ENCODE data around the gene HMGB1. TPM values are rescaled to one million over a fixed set of nuclear protein-coding genes. Genes with fewer than 3 reads are reported as not detected.

Gene HMGB1
- total RNA-seq, 5 donors from 2014 or later (not counting 1 experiment from before 2014, with no cell fraction given), result 290 to 406 (median 300) TPM

GRCh38 chr13:30466841-30467252, 1.1 kb upstream of the HMGB1 start:
- H3K4me1 ChIP-seq (ENCODE audit: control insufficient read depth in 1 of 2, extremely low read depth in 1 of 2, insufficient read depth in 2 of 2, low read length in 2 of 2), result peaks cover 14 to 16% of the 10 kb centered on the region in 2 experiments
- no peaks in the 10 kb centered on the region for H3K9me3 ChIP-seq
- Mint-ChIP-seq H3K36me3 (peaks cover 13% of the 10 kb centered on the region), H3K9me3 (no peaks in the 10 kb centered on the region), H3K27ac (no peak overlapping the region), H3K4me1 (peaks cover 21 to 35% (median 23%) of the 10 kb centered on the region in 3 donors), H3K27me3 (peaks cover 0 to 2% of the 10 kb centered on the region in 2 donors), H3K4me3 (peak overlapping the region in 1 of 3 donors; percentile 6)
- no peak overlapping the region for H3K27ac ChIP-seq (ENCODE audit: low read length)
- H3K36me3 ChIP-seq (ENCODE audit: control insufficient read depth in 2 of 2, extremely low read depth in 1 of 2, insufficient read depth in 1 of 2, low read length in 1 of 2), result peaks cover 0 to 14% of the 10 kb centered on the region in 2 donors
- no peak overlapping the region for H3K4me3 ChIP-seq (ENCODE audit: control insufficient read depth in 1 of 2, extremely low read depth in 1 of 2, low read length in 1 of 2)
- 70% methylated on average over 1 of the region's 4 CpGs for WGBS (ENCODE audit: insufficient coverage)
- H3K27me3 ChIP-seq (replicated peaks in 1 of 2; ENCODE audit: control insufficient read depth in 2 of 2, extremely low read depth in 1 of 2, insufficient read depth in 2 of 2, low read length in 1 of 2), result no peaks in the 10 kb centered on the region
- DNase-seq (no peak), ATAC-seq (replicated peaks in 1 of 4) (no peak)
- ChIA-PET CTCF (interaction anchor here (0.6 to 1.1 kb wide), 3 partner anchors 63 to 334 kb away, joined by 3 to 7 read pairs (median 3); no protein-coding TSS in a partner anchor), POLR2A (interaction anchor here in 1 of 2 donors (0.7 kb wide), 1 partner anchor 95 kb away, joined by 3 read pairs; no protein-coding TSS in a partner anchor)

GRCh38 chr13:30466358-30466714, 600 bp upstream of the HMGB1 start:
- peaks cover 14 to 21% of the 10 kb centered on the region in 2 experiments for H3K4me1 ChIP-seq (ENCODE audit: control insufficient read depth in 1 of 2, extremely low read depth in 1 of 2, insufficient read depth in 2 of 2, low read length in 2 of 2)
- Mint-ChIP-seq H3K4me1 (peaks cover 24 to 39% (median 27%) of the 10 kb centered on the region in 3 donors), H3K27ac (no peak overlapping the region), H3K27me3 (peaks cover 0 to 2% of the 10 kb centered on the region in 2 donors), H3K4me3 (peak overlapping the region in 2 of 3 donors; percentile 89 to 95), H3K9me3 (no peaks in the 10 kb centered on the region), H3K36me3 (peaks cover 16% of the 10 kb centered on the region)
- WGBS (ENCODE audit: insufficient coverage), result 12% methylated on average over 10 of the region's 11 CpGs
- no peak for ATAC-seq (replicated peaks in 1 of 4)
- peak in 1 of 35 experiments; percentile 3 for DNase-seq
- H3K4me3 ChIP-seq (ENCODE audit: control insufficient read depth in 1 of 2, extremely low read depth in 1 of 2, low read length in 1 of 2), result no peak overlapping the region
- H3K36me3 ChIP-seq (ENCODE audit: control insufficient read depth in 2 of 2, extremely low read depth in 1 of 2, insufficient read depth in 1 of 2, low read length in 1 of 2), result peaks cover 0 to 17% of the 10 kb centered on the region in 2 donors
- no peaks in the 10 kb centered on the region for H3K27me3 ChIP-seq (replicated peaks in 1 of 2; ENCODE audit: control insufficient read depth in 2 of 2, extremely low read depth in 1 of 2, insufficient read depth in 2 of 2, low read length in 1 of 2)
- POLR2A ChIA-PET, result no interaction called here
- no peak overlapping the region for H3K27ac ChIP-seq (ENCODE audit: low read length)
- CTCF ChIA-PET, result interaction anchor here in 1 of 2 donors (0.7 to 1.0 kb wide), 2 partner anchors 63 to 337 kb away, joined by 3 to 7 read pairs; no protein-coding TSS in a partner anchor
- H3K9me3 ChIP-seq, result no peaks in the 10 kb centered on the region

GRCh38 chr13:30465343-30465592, 468 bp downstream of the HMGB1 start:
- Mint-ChIP-seq H3K36me3 (peaks cover 18% of the 10 kb centered on the region), H3K27me3 (peaks cover 0 to 2% of the 10 kb centered on the region in 2 donors), H3K4me1 (peaks cover 27 to 41% (median 30%) of the 10 kb centered on the region in 3 donors), H3K27ac (no peak overlapping the region), H3K4me3 (peak overlapping the region in 1 of 3 donors; percentile 89), H3K9me3 (no peaks in the 10 kb centered on the region)
- WGBS (ENCODE audit: insufficient coverage), result under 1% methylated on average over 41 of the region's 41 CpGs
- ATAC-seq (replicated peaks in 1 of 4) (no peak), DNase-seq (no peak)
- ChIA-PET CTCF (no interaction called here), POLR2A (interaction anchor here (0.6 to 0.8 kb wide), 5 partner anchors 45 to 314 kb away, joined by 3 to 5 read pairs (median 3); no protein-coding TSS in a partner anchor)
- H3K27ac ChIP-seq (ENCODE audit: low read length), result peak overlapping the region; percentile 67
- H3K4me3 ChIP-seq (ENCODE audit: control insufficient read depth in 1 of 2, extremely low read depth in 1 of 2, low read length in 1 of 2), result peak overlapping the region; percentile 55 to 68
- peaks cover 0 to 18% of the 10 kb centered on the region in 2 donors for H3K36me3 ChIP-seq (ENCODE audit: control insufficient read depth in 2 of 2, extremely low read depth in 1 of 2, insufficient read depth in 1 of 2, low read length in 1 of 2)
- peaks cover 14 to 22% of the 10 kb centered on the region in 2 experiments for H3K4me1 ChIP-seq (ENCODE audit: control insufficient read depth in 1 of 2, extremely low read depth in 1 of 2, insufficient read depth in 2 of 2, low read length in 2 of 2)
- H3K9me3 ChIP-seq, result no peaks in the 10 kb centered on the region
- H3K27me3 ChIP-seq (replicated peaks in 1 of 2; ENCODE audit: control insufficient read depth in 2 of 2, extremely low read depth in 1 of 2, insufficient read depth in 2 of 2, low read length in 1 of 2), result no peaks in the 10 kb centered on the region

- CTCF ChIA-PET, result no interaction called here
- H3K36me3 Mint-ChIP-seq, result peaks cover 18% of the 10 kb centered on the region
Measured at GRCh38 chr13:30464496-30465342, 1.0 kb downstream of the HMGB1 start.

GRCh38 chr13:30463787-30464495, 1.8 kb downstream of the HMGB1 start:
- ChIA-PET CTCF (no interaction called here), POLR2A (interaction anchor here (0.6 to 0.7 kb wide), 2 partner anchors 109 to 318 kb away, joined by 3 to 10 read pairs; no protein-coding TSS in a partner anchor)
- peak; percentile 8 to 45 (median 33) for ATAC-seq (replicated peaks in 1 of 4)
- Histone ChIP-seq H3K36me3 (ENCODE audit: control insufficient read depth in 2 of 2, extremely low read depth in 1 of 2, insufficient read depth in 1 of 2, low read length in 1 of 2) (peaks cover 0 to 24% of the 10 kb centered on the region in 2 donors), H3K4me3 (ENCODE audit: control insufficient read depth in 1 of 2, extremely low read depth in 1 of 2, low read length in 1 of 2) (peak overlapping the region; percentile 70 to 73), H3K27ac (ENCODE audit: low read length) (peak overlapping the region; percentile 88), H3K27me3 (replicated peaks in 1 of 2; ENCODE audit: control insufficient read depth in 2 of 2, extremely low read depth in 1 of 2, insufficient read depth in 2 of 2, low read length in 1 of 2) (no peaks in the 10 kb centered on the region), H3K4me1 (ENCODE audit: control insufficient read depth in 1 of 2, extremely low read depth in 1 of 2, insufficient read depth in 2 of 2, low read length in 2 of 2) (peaks cover 14 to 22% of the 10 kb centered on the region in 2 experiments), H3K9me3 (no peaks in the 10 kb centered on the region)
- 0% methylated on average over 22 of the region's 32 CpGs for WGBS (ENCODE audit: insufficient coverage)
- peak overlapping the region; percentile 96 to 98 for H3K27ac Mint-ChIP-seq
- H3K4me1 Mint-ChIP-seq, result peaks cover 35 to 51% (median 38%) of the 10 kb centered on the region in 3 donors
- peaks cover 0 to 2% of the 10 kb centered on the region in 2 donors for H3K27me3 Mint-ChIP-seq
- peak overlapping the region; percentile 89 to 93 (median 92) for H3K4me3 Mint-ChIP-seq
- no peaks in the 10 kb centered on the region for H3K9me3 Mint-ChIP-seq
- DNase-seq, result peak in 33 of 35 experiments; percentile 22 to 78 (median 57)
- peaks cover 24% of the 10 kb centered on the region for H3K36me3 Mint-ChIP-seq

More at GRCh38 chr13:30464496-30465342, 1.0 kb downstream of the HMGB1 start:
- DNase-seq, result peak; percentile 68 to 88 (median 77)
- under 1% methylated on average over 111 of the region's 136 CpGs for WGBS (ENCODE audit: insufficient coverage)
- Mint-ChIP-seq H3K27me3 (peaks cover 0 to 2% of the 10 kb centered on the region in 2 donors), H3K4me1 (peaks cover 27 to 43% (median 30%) of the 10 kb centered on the region in 3 donors), H3K9me3 (no peaks in the 10 kb centered on the region), H3K27ac (peak overlapping the region; percentile 96 to 98), H3K4me3 (peak overlapping the region; percentile 89 to 93 (median 92))
- H3K27ac ChIP-seq (ENCODE audit: low read length), result peak overlapping the region; percentile 88
- no peaks in the 10 kb centered on the region for H3K9me3 ChIP-seq
- peaks cover 0 to 18% of the 10 kb centered on the region in 2 donors for H3K36me3 ChIP-seq (ENCODE audit: control insufficient read depth in 2 of 2, extremely low read depth in 1 of 2, insufficient read depth in 1 of 2, low read length in 1 of 2)
- peak; percentile 51 to 56 (median 54) for ATAC-seq (replicated peaks in 1 of 4)
- POLR2A ChIA-PET, result interaction anchor here in 1 of 2 donors (0.6 to 0.7 kb wide), 2 partner anchors 44 to 314 kb away, joined by 3 to 5 read pairs; no protein-coding TSS in a partner anchor
- H3K27me3 ChIP-seq (replicated peaks in 1 of 2; ENCODE audit: control insufficient read depth in 2 of 2, extremely low read depth in 1 of 2, insufficient read depth in 2 of 2, low read length in 1 of 2), result no peaks in the 10 kb centered on the region
- H3K4me1 ChIP-seq (ENCODE audit: control insufficient read depth in 1 of 2, extremely low read depth in 1 of 2, insufficient read depth in 2 of 2, low read length in 2 of 2), result peaks cover 14 to 22% of the 10 kb centered on the region in 2 experiments
- peak overlapping the region; percentile 70 to 73 for H3K4me3 ChIP-seq (ENCODE audit: control insufficient read depth in 1 of 2, extremely low read depth in 1 of 2, low read length in 1 of 2)

All from T-cell (primary cell).